Neural progenitor cell (in vitro differentiated cells): ENCODE results near the gene TRIM46.

Source experiments
- CTCF ChIP-seq: fragments of 200-600 bp; sonication (generic); IDR thresholded peaks from 2 replicates; pipeline ENCODE4 v1.5.1; 2017; ENCODE audit warnings: antibody characterized with exemption, mild to moderate bottlenecking
- EZH2 ChIP-seq: fragments of 200-600 bp; sonication (generic); IDR thresholded peaks from 2 replicates; pipeline ENCODE4 v1.6.1; 2017; ENCODE audit warnings: antibody characterized with exemption, mild to moderate bottlenecking, moderate library complexity
- EZH2phosphoT487 ChIP-seq: fragments of 200-600 bp; sonication (generic); IDR thresholded peaks from 2 replicates; pipeline ENCODE4 v1.6.1; 2017; ENCODE audit warnings: antibody characterized with exemption

DNA sequence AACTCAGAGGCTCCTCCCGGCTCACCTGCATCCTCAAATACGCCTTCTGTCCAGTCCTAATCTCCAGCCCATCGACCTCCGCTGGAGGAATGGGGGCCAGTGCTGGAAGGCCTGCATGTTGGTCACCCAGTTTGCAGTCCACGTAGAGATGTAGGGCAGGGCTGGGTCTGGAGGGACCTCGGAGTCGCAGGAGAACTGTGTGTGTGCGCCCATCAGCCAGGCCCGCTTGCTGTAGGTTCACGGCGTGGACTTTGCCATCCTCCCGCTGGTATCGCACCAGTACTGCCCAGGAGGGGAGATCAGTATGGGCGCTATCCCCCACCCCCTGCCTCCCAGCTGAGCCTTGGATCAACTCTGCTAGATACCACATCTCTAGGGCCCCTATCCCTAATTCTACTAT is 31.4 kb downstream of the TRIM46 start:
- TF ChIP-seq EZH2 (no peak), CTCF (no peak), EZH2phosphoT487 (no peak)
